Liver (tissue), 9 donors: Measurements from ENCODE around the gene RELN. TPM values are rescaled to one million over a fixed set of nuclear protein-coding genes. Genes with fewer than 3 reads are reported as not detected.

Experiments
- DNase-seq: peaks from one replicate; pipeline ENCODE4 v3.0.0-alpha.2; 2017; ENCODE audit warnings: low spot score
- H3K27ac ChIP-seq, 2 donors: one replicate each; pipeline ENCODE4 v1.7.0; 2013; ENCODE audit warnings: inconsistent platforms in 2 of 2, low read length in 2 of 2, control low read depth in 1 of 2, low read depth in 1 of 2, mild to moderate bottlenecking in 1 of 2
- H3K27me3 ChIP-seq, 4 donors: one replicate each; pipeline versions ENCODE4 v1.6.1 to v1.7.0; 2013; ENCODE audit warnings: low read length in 3 of 4, inconsistent platforms in 1 of 4, mild to moderate bottlenecking in 1 of 4, moderate library complexity in 1 of 4; ENCODE audit not compliant: control insufficient read depth in 4 of 4, insufficient read depth in 4 of 4
- H3K36me3 ChIP-seq, 4 donors: one replicate each; pipeline versions ENCODE4 v1.6.1 to v1.7.0; 2013; ENCODE audit warnings: low read length in 3 of 4, mild to moderate bottlenecking in 3 of 4, low read depth in 1 of 4, moderate library complexity in 1 of 4; ENCODE audit not compliant: control insufficient read depth in 4 of 4, insufficient read depth in 3 of 4
- H3K4me1 ChIP-seq, 4 donors: one replicate each; pipeline versions ENCODE4 v1.6.1 to v1.7.0; 2013; ENCODE audit warnings: low read length in 3 of 4, mild to moderate bottlenecking in 3 of 4, moderate library complexity in 1 of 4; ENCODE audit not compliant: control insufficient read depth in 4 of 4, insufficient read depth in 4 of 4
- H3K4me3 ChIP-seq, 3 donors: one replicate each; pipeline versions ENCODE4 v1.6.1 to v1.7.0; 2013; ENCODE audit warnings: low read length in 3 of 3, control low read depth in 1 of 3, low read depth in 1 of 3, mild to moderate bottlenecking in 1 of 3
- H3K9ac ChIP-seq, 2 donors: one replicate each; pipeline ENCODE4 v1.7.0; 2013; ENCODE audit warnings: low read length in 2 of 2, mild to moderate bottlenecking in 2 of 2, moderate library complexity in 2 of 2, control low read depth in 1 of 2, low read depth in 1 of 2
- H3K9me3 ChIP-seq, 4 donors: one replicate each; pipeline versions ENCODE4 v1.6.1 to v1.7.0; 2013; ENCODE audit warnings: low read length in 3 of 4; ENCODE audit not compliant: control insufficient read depth in 4 of 4
- ATF3 ChIP-seq: IDR thresholded peaks from 2 replicates; pipeline ENCODE4 v1.6.1; 2016; ENCODE audit warnings: antibody characterized with exemption
- CTCF ChIP-seq: fragments of 150-350 bp; IDR thresholded peaks from 2 replicates; pipeline ENCODE4 v1.5.1; 2017; ENCODE audit warnings: improper control_type of control experiment, low read depth, low read length; ENCODE audit not compliant: missing input control
- FOXA1 ChIP-seq: IDR thresholded peaks from 2 replicates; pipeline ENCODE4 v1.6.1; 2016; ENCODE audit warnings: antibody characterized with exemption
- FOXA2 ChIP-seq: IDR thresholded peaks from 2 replicates; pipeline ENCODE4 v1.6.1; 2016; ENCODE audit warnings: antibody characterized with exemption
- GABPA ChIP-seq, 2 donors: IDR thresholded peaks in 1 of 2; conservative IDR thresholded peaks in 1 of 2; 2 replicates each; pipeline ENCODE4 v1.6.1; 2016; ENCODE audit warnings: antibody characterized with exemption in 2 of 2, mild to moderate bottlenecking in 1 of 2, moderate library complexity in 1 of 2
- HNF4A ChIP-seq, 2 donors: conservative IDR thresholded peaks; 2 replicates each; pipeline ENCODE4 v1.6.1; 2016; ENCODE audit warnings: antibody characterized with exemption in 2 of 2, mild to moderate bottlenecking in 2 of 2
- JUND ChIP-seq, 2 donors: IDR thresholded peaks; 2 replicates each; pipeline ENCODE4 v1.6.1; 2016; ENCODE audit warnings: antibody characterized with exemption in 2 of 2
- MAX ChIP-seq: IDR thresholded peaks from 2 replicates; pipeline ENCODE4 v1.6.1; 2016; ENCODE audit warnings: antibody characterized with exemption
- NR2F2 ChIP-seq: IDR thresholded peaks from 2 replicates; pipeline ENCODE4 v1.6.1; 2016; ENCODE audit warnings: antibody characterized with exemption
- RAD21 ChIP-seq, 2 donors: IDR thresholded peaks; 2 replicates each; pipeline ENCODE4 v1.6.1; 2016; ENCODE audit warnings: antibody characterized with exemption in 2 of 2, mild to moderate bottlenecking in 2 of 2
- REST ChIP-seq: IDR thresholded peaks from 2 replicates; pipeline ENCODE4 v1.6.1; 2016; ENCODE audit warnings: antibody characterized with exemption, mild to moderate bottlenecking
- RXRA ChIP-seq, 2 donors: IDR thresholded peaks; 2 replicates each; pipeline ENCODE4 v1.6.1; 2017 to 2018; ENCODE audit warnings: antibody characterized with exemption in 2 of 2, mild to moderate bottlenecking in 1 of 2
- SP1 ChIP-seq: IDR thresholded peaks from 2 replicates; pipeline ENCODE4 v1.6.1; 2018; ENCODE audit warnings: antibody characterized with exemption, mild to moderate bottlenecking
- YY1 ChIP-seq: IDR thresholded peaks from 2 replicates; pipeline ENCODE4 v1.6.1; 2016; ENCODE audit warnings: antibody characterized with exemption, mild to moderate bottlenecking
- WGBS: extraction: QIAGEN DNeasy Blood & Tissue Kit; methylation state at CpG from one replicate; pipeline ENCODE4 v1.1.7; 2013; 5-methylcytosine and 5-hydroxymethylcytosine counted together
- polyA plus RNA-seq, 2 donors: library from polyadenylated mRNA; stranded (reverse) in 1 of 2; unstranded in 1 of 2; fragments of 200-250 nt in 1 of 2; fragments of >200 nt in 1 of 2; fragmentation: Nextera tagmentation in 1 of 2; extraction: Ambion mirVana in 1 of 2; gene quantifications; one replicate each; pipeline versions ENCODE4 v1.2.1 to v1.2.3, GENCODE V29; 2013 to 2015
- total RNA-seq, 2 donors: library from RNA; depleted of rRNA; stranded (reverse); fragments of >200 nt; gene quantifications; one replicate each; pipeline ENCODE4 v1.2.3, GENCODE V29; 2014
- donor health status: healthy.
- donor health status: healthy.
- donor health status: healthy.
- donor health status: healthy.
- donor health status: healthy.

Gene RELN
- total and polyA plus RNA-seq, 4 donors: 10.0 to 69.8 (median 28.4) TPM

- Histone ChIP-seq H3K9ac (no peak overlapping the region), H3K9me3 (peaks cover 0 to 5% (median 0%) of the 10 kb centered on the region in 4 donors), H3K27me3 (no peaks in the 10 kb centered on the region), H3K4me3 (no peak overlapping the region), H3K36me3 (no peaks in the 10 kb centered on the region), H3K4me1 (no peaks in the 10 kb centered on the region), H3K27ac (no peak overlapping the region)
- DNase-seq: no peak
- TF ChIP-seq REST (no peak), MAX (no peak), CTCF (no peak), NR2F2 (no peak), JUND (IDR thresholded peaks at IDR 0.05) (no peak), GABPA (IDR thresholded peaks at IDR 0.05 in 1 of 2, conservative IDR thresholded peaks at IDR 0.05 in 1 of 2) (no peak), ATF3 (no peak), RXRA (IDR thresholded peaks at IDR 0.05) (no peak), YY1 (no peak), FOXA1 (no peak), FOXA2 (no peak), RAD21 (IDR thresholded peaks at IDR 0.05) (no peak)
Measured at GRCh38 chr7:103795787-103796186, 193.7 kb downstream of the RELN start.

- H3K27me3 ChIP-seq: no peaks in the 10 kb centered on the region
- 74% methylated on average over 1 of the region's 1 CpG for WGBS
Measured at GRCh38 chr7:103795107-103795506, 194.4 kb downstream of the RELN start.

More at GRCh38 chr7:103795107-103795506, 194.4 kb downstream of the RELN start:
- Histone ChIP-seq H3K27ac (no peak overlapping the region), H3K9me3 (peaks cover 0 to 5% (median 0%) of the 10 kb centered on the region in 4 donors), H3K4me3 (no peak overlapping the region), H3K4me1 (no peaks in the 10 kb centered on the region), H3K36me3 (no peaks in the 10 kb centered on the region), H3K9ac (no peak overlapping the region)
- no peak for DNase-seq
- TF ChIP-seq GABPA (IDR thresholded peaks at IDR 0.05 in 1 of 2, conservative IDR thresholded peaks at IDR 0.05 in 1 of 2): no peak
- TF ChIP-seq SP1: no peak
- TF ChIP-seq CTCF: no peak
- no peak for TF ChIP-seq HNF4A (conservative IDR thresholded peaks at IDR 0.05)
- no peak for TF ChIP-seq JUND (IDR thresholded peaks at IDR 0.05)
- TF ChIP-seq MAX: no peak
